ENCODE data around the gene PDIA4. TPM values are rescaled to one million over a fixed set of nuclear protein-coding genes. Genes with fewer than 3 reads are reported as not detected.

PDIA4 gene
- total RNA-seq, 1 experiment from 2014 or later, result 183 TPM

- no peak for DNase-seq (ENCODE audit: low read depth)
Measured at GRCh38 chr7:148975896-148976295, 52.4 kb downstream of the PDIA4 start.

- DNase-seq (ENCODE audit: low read depth), result peak; percentile 32
Measured at GRCh38 chr7:148973256-148973655, 55.0 kb downstream of the PDIA4 start.

- DNase-seq (ENCODE audit: low read depth), result no peak
Measured at GRCh38 chr7:148972375-148972774, 55.9 kb downstream of the PDIA4 start.

GRCh38 chr7:148967602-148968001 is 60.7 kb downstream of the PDIA4 start:
- no peak for DNase-seq (ENCODE audit: low read depth)

- DNase-seq (ENCODE audit: low read depth), result no peak
Measured at GRCh38 chr7:148967032-148967372, 61.3 kb downstream of the PDIA4 start.

- DNase-seq (ENCODE audit: low read depth), result no peak
Measured at GRCh38 chr7:148964483-148965267, 63.6 kb downstream of the PDIA4 start.

- no peak for DNase-seq (ENCODE audit: low read depth)
Measured at GRCh38 chr7:148963583-148964482, 64.5 kb downstream of the PDIA4 start.

GRCh38 chr7:148962823-148963582 is 65.3 kb downstream of the PDIA4 start:
- peak; percentile 73 for DNase-seq (ENCODE audit: low read depth)

- no peak for DNase-seq (ENCODE audit: low read depth)
Measured at GRCh38 chr7:148962440-148962822, 65.9 kb downstream of the PDIA4 start.

- no peak for DNase-seq (ENCODE audit: low read depth)
Measured at GRCh38 chr7:148959726-148960125, 68.6 kb downstream of the PDIA4 start.

GRCh38 chr7:148958061-148958460 is 70.2 kb downstream of the PDIA4 start:
- no peak for DNase-seq (ENCODE audit: low read depth)

GRCh38 chr7:148954766-148955165 is 73.5 kb downstream of the PDIA4 start:
- DNase-seq (ENCODE audit: low read depth), result no peak

- no peak for DNase-seq (ENCODE audit: low read depth)
Measured at GRCh38 chr7:148953676-148954075, 74.6 kb downstream of the PDIA4 start.

Small RNAs within 50 kb of the gene (small RNA-seq; reads per million reads assigned to genes)
- gene COX6B1P1 (not detected), gene RNU6-650P (not detected), gene RNY1 (9.8 reads per million, percentile 91 among the genes with 10 or more reads in this experiment), gene RNY3 (4.5 reads per million, percentile 88 among the genes with 10 or more reads in this experiment), gene RNY4 (25.5 reads per million, percentile 93 among the genes with 10 or more reads in this experiment)

Other genes with a start within 250 kb of the PDIA4 start
- gene EZH2, start 144.2 kb downstream of the PDIA4 start, total RNA-seq (2014; rRNA removed; shearing (Covaris generic)), result 25.1 and 30.2 TPM in 2 replicates
- gene ZNF786, start 62.2 kb upstream of the PDIA4 start, total RNA-seq (2014; rRNA removed; shearing (Covaris generic)), result 3.6 and 4.1 TPM in 2 replicates
- gene ZNF425, start 97.8 kb upstream of the PDIA4 start, total RNA-seq (2014; rRNA removed; shearing (Covaris generic)), result 0.23 and 0.33 TPM in 2 replicates
- 6.3 and 7.5 TPM in 2 replicates for gene ZNF398, start 118.9 kb upstream of the PDIA4 start, total RNA-seq (2014; rRNA removed; shearing (Covaris generic))
- gene ZNF282, start 167.0 kb upstream of the PDIA4 start, total RNA-seq (2014; rRNA removed; shearing (Covaris generic)), result 27.0 and 30.4 TPM in 2 replicates
- gene ZNF212, start 211.1 kb upstream of the PDIA4 start, total RNA-seq (2014; rRNA removed; shearing (Covaris generic)), result 5.9 and 8.7 TPM in 2 replicates
- 5.2 and 6.9 TPM in 2 replicates for gene ZNF783, start 233.7 kb upstream of the PDIA4 start, total RNA-seq (2014; rRNA removed; shearing (Covaris generic))